ENCODE results near the gene TMEM30B. TPM values are rescaled to one million over a fixed set of nuclear protein-coding genes. Genes with fewer than 3 reads are reported as not detected.

Gene TMEM30B
- total and polyA plus RNA-seq, 2 experiments from 2014 or later = 0.35 to 1.7 TPM

- H3K9ac ChIP-seq = peak overlapping the region; percentile 49
- in situ Hi-C loops (cut with MboI) = no loop called here
- no peak overlapping the region for H3K4me3 ChIP-seq
- peak overlapping the region; percentile 23; the same call in 1 of the 2 replicates for H2AFZ ChIP-seq
- H3K36me3 ChIP-seq (ENCODE audit: low read depth) = no peaks in the 10 kb centered on the region
- H3K9me2 ChIP-seq (ENCODE audit: insufficient read depth) = no peaks in the 10 kb centered on the region
- peak overlapping the region; percentile 71 for H3K27ac ChIP-seq
- peak overlapping the region; percentile 47 for H3K4me2 ChIP-seq (ENCODE audit: unreplicated experiment)
- no peaks in the 10 kb centered on the region for H3K27me3 ChIP-seq (replicated peaks; ENCODE audit: insufficient read depth)
- H3K4me1 ChIP-seq (ENCODE audit: insufficient read depth) = peaks cover 40% of the 10 kb centered on the region
- WGBS, 2 experiments (ENCODE audit: low coverage in 1 of 2, low lambda C conversion rate in 2 of 2, missing lambda C conversion rate in 2 of 2) = 5% methylated on average over 8 of the region's 8 CpGs
- DNase-seq = peak; percentile 93
- H4K20me1 ChIP-seq (ENCODE audit: insufficient read depth) = no peaks in the 10 kb centered on the region
- TF ChIP-seq EZH2 (IDR thresholded peaks at IDR 0.05; ENCODE audit: insufficient read depth, poor library complexity, severe bottlenecking) (no peak), EZH2phosphoT487 (IDR thresholded peaks at IDR 0.05; ENCODE audit: insufficient read depth, low read depth) (0 out of 2 replicates have a peak, but pooled peaks have one; percentile 42)
- peaks cover 37% of the 10 kb centered on the region for H3F3A ChIP-seq (ENCODE audit: insufficient read depth)
- H3K79me2 ChIP-seq (ENCODE audit: insufficient read depth) = no peaks in the 10 kb centered on the region
- no peaks in the 10 kb centered on the region for H3K9me3 ChIP-seq (ENCODE audit: low read depth)
Observed at GRCh38 chr14:61260939-61261776, 20.0 kb downstream of the TMEM30B start.

DNA sequence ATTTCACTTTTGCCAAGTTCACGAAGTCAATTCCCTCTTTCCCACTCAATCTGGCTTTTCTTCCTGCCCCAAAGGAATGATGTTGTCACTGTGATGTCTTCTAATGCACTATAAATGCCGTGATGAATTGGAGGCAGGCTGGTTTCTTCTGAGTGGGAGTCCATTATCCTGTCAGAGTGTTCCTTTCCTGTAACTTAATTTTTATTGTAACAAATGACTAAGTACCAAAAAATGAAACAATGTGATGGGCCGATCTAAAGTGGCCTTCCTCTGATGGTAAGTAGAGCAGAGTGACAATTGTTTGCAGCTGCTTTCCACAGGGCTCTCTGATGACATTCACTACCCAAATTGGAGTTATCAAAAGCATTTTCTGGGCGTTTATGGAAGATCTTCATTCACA is 22.2 kb downstream of the TMEM30B start:
- WGBS, 2 experiments (ENCODE audit: low coverage in 1 of 2, low lambda C conversion rate in 2 of 2, missing lambda C conversion rate in 2 of 2) = 1% methylated on average over 4 of the region's 4 CpGs
- Histone ChIP-seq H3K4me2 (ENCODE audit: unreplicated experiment) (peak overlapping the region; percentile 58), H3K79me2 (ENCODE audit: insufficient read depth) (no peaks in the 10 kb centered on the region), H2AFZ (peak overlapping the region; percentile 42), H4K20me1 (ENCODE audit: insufficient read depth) (no peaks in the 10 kb centered on the region), H3K9me2 (ENCODE audit: insufficient read depth) (no peaks in the 10 kb centered on the region), H3K4me3 (peak overlapping the region; percentile 45), H3K9me3 (ENCODE audit: low read depth) (no peaks in the 10 kb centered on the region), H3K36me3 (ENCODE audit: low read depth) (no peaks in the 10 kb centered on the region), H3K27ac (peak overlapping the region; percentile 53), H3K9ac (peak overlapping the region; percentile 22; the same call in 1 of the 2 replicates), H3K4me1 (ENCODE audit: insufficient read depth) (peaks cover 44% of the 10 kb centered on the region), H3K27me3 (replicated peaks; ENCODE audit: insufficient read depth) (no peaks in the 10 kb centered on the region), H3F3A (ENCODE audit: insufficient read depth) (peaks cover 37% of the 10 kb centered on the region)
- DNase-seq = peak; percentile 66
- in situ Hi-C loops (cut with MboI) = loop anchor here (10.0 kb wide), 1 partner anchor 634 kb away; no protein-coding TSS in a partner anchor
- peak; percentile 73 for TF ChIP-seq EZH2phosphoT487 (IDR thresholded peaks at IDR 0.05; ENCODE audit: insufficient read depth, low read depth)
- no peak for TF ChIP-seq EZH2 (IDR thresholded peaks at IDR 0.05; ENCODE audit: insufficient read depth, poor library complexity, severe bottlenecking)

DNA sequence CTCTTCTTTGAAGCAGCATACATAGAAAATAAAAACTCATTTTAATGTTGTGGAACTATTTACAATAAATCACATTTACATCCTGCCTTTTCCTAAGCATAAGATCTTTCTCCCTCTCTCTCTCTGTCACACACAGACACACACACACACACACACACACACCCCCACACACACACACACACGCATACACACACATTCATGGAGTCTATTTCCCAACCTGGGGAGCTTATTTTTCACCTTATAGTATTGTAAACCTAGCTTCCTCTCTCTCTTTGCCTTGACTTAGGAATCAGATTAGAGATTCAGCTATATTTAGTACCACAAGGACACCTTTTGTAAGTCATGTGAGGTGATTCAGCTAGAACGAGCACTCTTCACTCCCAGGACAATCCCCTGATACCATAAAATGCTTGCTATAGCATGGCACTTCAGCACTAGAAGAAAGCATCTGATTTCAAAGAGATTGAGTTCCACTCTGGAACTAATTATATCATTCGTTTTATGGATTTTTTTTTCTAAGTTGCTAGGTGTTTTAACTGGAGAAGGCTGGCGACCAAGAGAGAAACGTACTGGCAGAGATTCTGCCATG is 23.6 kb downstream of the TMEM30B start:
- DNase-seq = no peak
- TF ChIP-seq EZH2 (IDR thresholded peaks at IDR 0.05; ENCODE audit: insufficient read depth, poor library complexity, severe bottlenecking) = no peak
- Histone ChIP-seq H3K4me3 (no peak overlapping the region), H3K36me3 (ENCODE audit: low read depth) (no peaks in the 10 kb centered on the region), H3K9me3 (ENCODE audit: low read depth) (no peaks in the 10 kb centered on the region), H3K79me2 (ENCODE audit: insufficient read depth) (no peaks in the 10 kb centered on the region), H3K4me2 (ENCODE audit: unreplicated experiment) (no peak overlapping the region), H3K27ac (no peak overlapping the region), H4K20me1 (ENCODE audit: insufficient read depth) (no peaks in the 10 kb centered on the region), H3K9ac (no peak overlapping the region), H3K4me1 (ENCODE audit: insufficient read depth) (peaks cover 51% of the 10 kb centered on the region), H3K27me3 (replicated peaks; ENCODE audit: insufficient read depth) (no peaks in the 10 kb centered on the region), H2AFZ (no peak overlapping the region), H3F3A (ENCODE audit: insufficient read depth) (peaks cover 37% of the 10 kb centered on the region), H3K9me2 (ENCODE audit: insufficient read depth) (no peaks in the 10 kb centered on the region)
- in situ Hi-C loops (cut with MboI) = loop anchor here (10.0 kb wide), 1 partner anchor 633 kb away; no protein-coding TSS in a partner anchor
- WGBS, 2 experiments (ENCODE audit: low coverage in 1 of 2, low lambda C conversion rate in 2 of 2, missing lambda C conversion rate in 2 of 2) = 68 to 74% methylated on average over 5 of the region's 5 CpGs

DNA sequence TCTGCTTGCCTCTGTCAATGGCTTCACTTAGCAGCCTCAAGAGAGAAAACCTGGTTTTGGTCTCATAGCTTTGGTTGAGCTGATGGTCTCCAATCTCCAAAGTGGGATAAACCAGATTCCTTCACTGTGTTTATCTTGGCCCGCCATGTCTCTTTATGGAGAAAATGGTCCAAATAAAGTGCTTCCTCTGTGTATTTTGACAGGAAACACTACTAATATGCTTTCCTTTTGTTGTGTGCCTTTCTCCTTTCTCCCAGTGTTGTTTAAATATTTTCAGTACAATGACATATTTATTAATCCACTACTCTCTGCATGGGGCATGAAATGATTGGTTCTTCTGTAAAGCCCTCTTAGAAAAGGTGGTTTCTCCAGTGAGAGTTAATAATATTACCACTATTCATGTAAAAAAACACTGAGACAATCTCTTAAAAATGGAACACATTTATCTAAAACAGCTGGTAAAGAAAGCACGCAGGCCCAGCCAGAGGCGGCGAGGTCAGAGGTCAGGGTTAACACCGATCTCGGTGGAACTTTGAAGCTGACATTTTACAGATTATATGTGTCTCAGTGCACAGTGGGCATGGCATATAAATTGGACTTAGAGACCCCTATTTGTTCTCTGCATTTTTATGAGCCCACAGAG is 24.2 kb downstream of the TMEM30B start:
- H3K4me1 ChIP-seq (ENCODE audit: insufficient read depth) = peaks cover 53% of the 10 kb centered on the region
- DNase-seq = no peak
- H3K27me3 ChIP-seq (replicated peaks; ENCODE audit: insufficient read depth) = no peaks in the 10 kb centered on the region
- no peak for TF ChIP-seq EZH2 (IDR thresholded peaks at IDR 0.05; ENCODE audit: insufficient read depth, poor library complexity, severe bottlenecking)
- TF ChIP-seq EZH2phosphoT487 (IDR thresholded peaks at IDR 0.05; ENCODE audit: insufficient read depth, low read depth) = no peak
- in situ Hi-C loops (cut with MboI) = loop anchor here (10.0 kb wide), 1 partner anchor 632 kb away; no protein-coding TSS in a partner anchor
- H3K27ac ChIP-seq = no peak overlapping the region
- no peaks in the 10 kb centered on the region for H3K36me3 ChIP-seq (ENCODE audit: low read depth)
- H3K4me2 ChIP-seq (ENCODE audit: unreplicated experiment) = no peak overlapping the region
- no peaks in the 10 kb centered on the region for H4K20me1 ChIP-seq (ENCODE audit: insufficient read depth)
- H3K9ac ChIP-seq = no peak overlapping the region
- H3K4me3 ChIP-seq = no peak overlapping the region
- no peaks in the 10 kb centered on the region for H3K9me3 ChIP-seq (ENCODE audit: low read depth)
- H3K79me2 ChIP-seq (ENCODE audit: insufficient read depth) = no peaks in the 10 kb centered on the region
- 82 to 87% methylated on average over 6 of the region's 6 CpGs for WGBS, 2 experiments (ENCODE audit: low coverage in 1 of 2, low lambda C conversion rate in 2 of 2, missing lambda C conversion rate in 2 of 2)
- no peaks in the 10 kb centered on the region for H3K9me2 ChIP-seq (ENCODE audit: insufficient read depth)
- peaks cover 43% of the 10 kb centered on the region for H3F3A ChIP-seq (ENCODE audit: insufficient read depth)
- H2AFZ ChIP-seq = no peak overlapping the region

All from GM23248 (cell line).